Smooth muscle cell (in vitro differentiated cells): Measurements from ENCODE around the gene SMIM17. TPM values are rescaled to one million over a fixed set of nuclear protein-coding genes. Genes with fewer than 3 reads are reported as not detected.

ENCODE experiments used
- DNase-seq: peaks from one replicate; lab custom pipeline; 2025; ENCODE audit not compliant: unreplicated experiment; lab: John Stamatoyannopoulos, UW
- H2AFZ ChIP-seq: fragments of 200-600 bp; sonication (generic); 2 replicates; pipeline ENCODE4 v1.6.0; 2016; ENCODE audit warnings: antibody characterized with exemption, low read depth, mild to moderate bottlenecking
- H3F3A ChIP-seq: fragments of 200-600 bp; sonication (generic); 2 replicates; pipeline ENCODE4 v1.6.0; 2017; ENCODE audit warnings: antibody characterized with exemption, low read depth
- H3K27ac ChIP-seq: fragments of 200-600 bp; sonication (generic); 2 replicates; pipeline ENCODE4 v1.5.1; 2016; ENCODE audit warnings: low read depth, mild to moderate bottlenecking
- H3K27me3 ChIP-seq: fragments of 200-600 bp; sonication (generic); 2 replicates; pipeline ENCODE4 v1.6.1; 2016; ENCODE audit warnings: low read depth, mild to moderate bottlenecking
- H3K36me3 ChIP-seq: fragments of 200-600 bp; sonication (generic); 2 replicates; pipeline ENCODE4 v1.5.1; 2016; ENCODE audit warnings: low read depth
- H3K4me1 ChIP-seq: fragments of 200-600 bp; sonication (generic); 2 replicates; pipeline ENCODE4 v1.5.1; 2016; ENCODE audit warnings: low read depth
- H3K4me2 ChIP-seq: fragments of 200-600 bp; sonication (generic); 2 replicates; pipeline ENCODE4 v1.6.0; 2016; ENCODE audit warnings: mild to moderate bottlenecking
- H3K4me3 ChIP-seq: fragments of 200-600 bp; sonication (generic); 2 replicates; pipeline ENCODE4 v1.5.1; 2016; ENCODE audit warnings: mild to moderate bottlenecking
- H3K79me2 ChIP-seq: fragments of 200-600 bp; sonication (generic); 2 replicates; pipeline ENCODE4 v1.6.0; 2016; ENCODE audit warnings: low read depth, mild to moderate bottlenecking
- H3K9ac ChIP-seq: fragments of 200-600 bp; sonication (generic); 2 replicates; pipeline ENCODE4 v1.6.0; 2016; ENCODE audit warnings: low read depth
- H3K9me3 ChIP-seq: fragments of 200-600 bp; sonication (generic); replicated peaks from 2 replicates; pipeline ENCODE4 v1.5.1; 2016; ENCODE audit warnings: low read depth
- H4K20me1 ChIP-seq: fragments of 200-600 bp; sonication (generic); 2 replicates; pipeline ENCODE4 v1.6.0; 2016; ENCODE audit warnings: low read depth
- CTCF ChIP-seq: fragments of 200-600 bp; sonication (generic); IDR thresholded peaks from 2 replicates; pipeline ENCODE4 v1.5.1; 2017; ENCODE audit warnings: borderline replicate concordance, mild to moderate bottlenecking, antibody characterized with exemption; ENCODE audit not compliant: insufficient read depth, poor library complexity, severe bottlenecking
- WGBS: methylation state at CpG from one replicate; pipeline ENCODE4 v1.1.7; 2016; ENCODE audit warnings: low lambda C conversion rate; 5-methylcytosine and 5-hydroxymethylcytosine counted together
- polyA plus RNA-seq: library from polyadenylated mRNA; unstranded; fragments of >200 nt; fragmentation: Nextera tagmentation; extraction: Ambion mirVana; gene quantifications from 2 replicates; pipeline ENCODE4 v1.2.1, GENCODE V29; 2016
- total RNA-seq: library from RNA; depleted of rRNA; stranded (reverse); fragments of >200 nt; gene quantifications from 2 replicates; pipeline ENCODE4 v1.2.3, GENCODE V29; 2014

SMIM17 gene
- total and polyA plus RNA-seq, 2 experiments from 2014 or later, result 0.63 to 0.94 TPM

DNA sequence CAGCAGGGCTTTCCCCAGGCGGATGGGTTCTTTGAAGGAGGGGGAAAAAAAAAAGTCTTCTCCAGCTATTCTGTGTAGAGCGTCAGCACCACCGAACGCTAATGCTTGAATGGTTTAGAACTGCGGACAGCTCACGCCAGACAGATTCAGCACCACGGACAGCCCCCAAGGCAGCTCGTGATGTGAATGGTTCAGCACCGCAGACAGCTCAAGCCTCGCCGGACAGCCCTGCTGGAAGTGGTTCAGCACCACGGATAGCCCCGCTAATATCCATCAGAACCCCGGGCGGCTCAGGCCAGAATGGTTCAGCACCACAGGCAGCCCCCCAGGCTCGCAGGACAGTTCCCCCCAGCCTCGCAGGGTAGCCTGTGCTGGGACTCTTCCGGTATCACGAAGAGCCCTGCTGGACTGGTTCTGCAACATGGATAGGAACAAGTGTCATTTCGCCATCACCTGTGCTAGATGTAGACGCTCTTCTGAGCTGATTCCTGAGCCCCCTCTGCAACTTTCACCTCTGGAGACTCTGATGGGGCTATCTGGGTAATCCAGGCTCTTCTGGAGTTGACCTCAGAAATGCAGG is 4.9 kb upstream of the SMIM17 start:
- no peaks in the 10 kb centered on the region for H3K79me2 ChIP-seq
- no peak overlapping the region for H2AFZ ChIP-seq
- no peak for DNase-seq
- H3K4me2 ChIP-seq, result no peak overlapping the region
- no peak overlapping the region for H3K4me3 ChIP-seq
- no peaks in the 10 kb centered on the region for H3K9me3 ChIP-seq
- H4K20me1 ChIP-seq, result no peaks in the 10 kb centered on the region
- no peaks in the 10 kb centered on the region for H3K4me1 ChIP-seq
- no peaks in the 10 kb centered on the region for H3K27me3 ChIP-seq
- H3K9ac ChIP-seq, result no peak overlapping the region
- no peak for TF ChIP-seq CTCF
- H3K36me3 ChIP-seq, result no peaks in the 10 kb centered on the region
- H3F3A ChIP-seq, result no peaks in the 10 kb centered on the region
- 44% methylated on average over 21 of the region's 21 CpGs for WGBS
- H3K27ac ChIP-seq, result no peak overlapping the region

DNA sequence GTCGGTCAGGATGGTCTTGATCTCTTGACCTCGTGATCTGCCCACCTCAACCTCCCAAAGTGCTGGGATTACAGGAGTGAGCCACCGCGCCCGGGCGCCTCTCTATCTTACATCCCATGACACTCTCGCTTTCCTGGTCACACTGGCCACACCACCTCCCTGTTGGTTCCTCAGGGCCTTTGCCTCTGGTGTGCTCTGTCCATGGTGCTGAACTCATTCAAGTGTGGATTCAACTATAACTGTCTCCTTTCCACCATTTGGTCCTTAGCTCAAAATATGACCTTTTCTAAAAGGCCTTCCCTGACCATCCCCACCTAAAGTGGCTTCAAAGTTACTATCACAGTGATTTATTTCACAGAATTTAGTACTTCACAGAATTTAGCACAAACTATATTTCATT is 3.7 kb upstream of the SMIM17 start:
- Histone ChIP-seq H3K4me3 (no peak overlapping the region), H3K27ac (no peak overlapping the region), H3K4me2 (no peak overlapping the region), H2AFZ (no peak overlapping the region), H3F3A (no peaks in the 10 kb centered on the region), H4K20me1 (no peaks in the 10 kb centered on the region), H3K9me3 (no peaks in the 10 kb centered on the region), H3K4me1 (no peaks in the 10 kb centered on the region), H3K79me2 (no peaks in the 10 kb centered on the region), H3K9ac (no peak overlapping the region), H3K36me3 (no peaks in the 10 kb centered on the region), H3K27me3 (no peaks in the 10 kb centered on the region)
- no peak for DNase-seq
- no peak for TF ChIP-seq CTCF
- WGBS, result 93% methylated on average over 7 of the region's 7 CpGs

- H4K20me1 ChIP-seq, result no peaks in the 10 kb centered on the region
- no peak overlapping the region for H3K4me2 ChIP-seq
- H2AFZ ChIP-seq, result no peak overlapping the region
- H3K27me3 ChIP-seq, result no peaks in the 10 kb centered on the region
- no peak overlapping the region for H3K9ac ChIP-seq
- no peak overlapping the region for H3K4me3 ChIP-seq
- no peaks in the 10 kb centered on the region for H3K79me2 ChIP-seq
- H3K36me3 ChIP-seq, result no peaks in the 10 kb centered on the region
- H3K4me1 ChIP-seq, result no peaks in the 10 kb centered on the region
- H3F3A ChIP-seq, result no peaks in the 10 kb centered on the region
- 92% methylated on average over 24 of the region's 25 CpGs for WGBS
- H3K9me3 ChIP-seq, result no peaks in the 10 kb centered on the region
- no peak for TF ChIP-seq CTCF
- no peak overlapping the region for H3K27ac ChIP-seq
- no peak for DNase-seq
These were observed 549 bp downstream of the SMIM17 start for GRCh38 chr19:56643460-56643955.

- Histone ChIP-seq H3K4me2 (no peak overlapping the region), H2AFZ (no peak overlapping the region), H3K36me3 (no peaks in the 10 kb centered on the region), H3K9ac (no peak overlapping the region), H3K4me3 (no peak overlapping the region), H3K27me3 (no peaks in the 10 kb centered on the region), H3K79me2 (no peaks in the 10 kb centered on the region), H4K20me1 (no peaks in the 10 kb centered on the region), H3K27ac (no peak overlapping the region), H3K4me1 (no peaks in the 10 kb centered on the region), H3F3A (no peaks in the 10 kb centered on the region), H3K9me3 (peaks cover 3% of the 10 kb centered on the region)
- WGBS, result 64% methylated on average over 3 of the region's 3 CpGs
- TF ChIP-seq CTCF, result no peak
- no peak for DNase-seq
These were observed 11.2 kb downstream of the SMIM17 start for GRCh38 chr19:56654151-56654550.
